HG02623 (cell line): Measurements from ENCODE around the gene ESPN.

Experiments
- ATAC-seq: cut with Tn5 transposase; IDR thresholded peaks from one replicate; pipeline ENCODE4 v1.9.1; 2021; ENCODE audit warnings: moderate library complexity; ENCODE audit not compliant: unreplicated experiment

The ESPN gene

GRCh38 chr1:6408023-6408422, 16.6 kb upstream of the ESPN start:
- no peak for ATAC-seq

- ATAC-seq: no peak
Observed at GRCh38 chr1:6409053-6409452, 15.5 kb upstream of the ESPN start.

- no peak for ATAC-seq
Observed at GRCh38 chr1:6409733-6410132, 14.8 kb upstream of the ESPN start.

- no peak for ATAC-seq
Observed at GRCh38 chr1:6410248-6410893, 14.2 kb upstream of the ESPN start.

- ATAC-seq: no peak
Observed at GRCh38 chr1:6412896-6413295, 11.7 kb upstream of the ESPN start.

GRCh38 chr1:6414443-6414844, 10.1 kb upstream of the ESPN start:
- no peak for ATAC-seq

- no peak for ATAC-seq
Observed at GRCh38 chr1:6414881-6415626, 9.5 kb upstream of the ESPN start.

- ATAC-seq: no peak
Observed at GRCh38 chr1:6416295-6416656, 8.3 kb upstream of the ESPN start.

GRCh38 chr1:6416906-6417305, 7.7 kb upstream of the ESPN start:
- no peak for ATAC-seq

- ATAC-seq: no peak
Observed at GRCh38 chr1:6417961-6418667, 6.5 kb upstream of the ESPN start.

- ATAC-seq: no peak
Observed at GRCh38 chr1:6418668-6419396, 5.7 kb upstream of the ESPN start.

- ATAC-seq: no peak
Observed at GRCh38 chr1:6419397-6419803, 5.2 kb upstream of the ESPN start.

- no peak for ATAC-seq
Observed at GRCh38 chr1:6419804-6420453, 4.6 kb upstream of the ESPN start, which contains the start of gene HES2. Gene HES2 (minus strand): TSS chr1:6419919. CDS start chr1:6419820, 99 bp downstream.

GRCh38 chr1:6420454-6421042, 4.0 kb upstream of the ESPN start:
- no peak for ATAC-seq

GRCh38 chr1:6421266-6421665, 3.3 kb upstream of the ESPN start:
- no peak for ATAC-seq

- no peak for ATAC-seq
Observed at GRCh38 chr1:6423321-6423999, 1.1 kb upstream of the ESPN start.

GRCh38 chr1:6424000-6424565, 493 bp upstream of the ESPN start:
- ATAC-seq: no peak

- ATAC-seq: no peak
Observed at GRCh38 chr1:6425658-6426057, 1.1 kb downstream of the ESPN start.

- ATAC-seq: no peak
Observed at GRCh38 chr1:6426277-6426971, 1.8 kb downstream of the ESPN start.
